OCI-LY7 (cell line): ENCODE results near the gene DNAH7. TPM values are rescaled to one million over a fixed set of nuclear protein-coding genes. Genes with fewer than 3 reads are reported as not detected.
"Not testable (repeated sequence)": the region's sequence is repeated elsewhere in the genome, so short reads cannot be mapped to it uniquely, and the experiment has no call there.

ENCODE experiments used
- BruUV-seq: library from RNA; stranded (reverse); fragments of 400-500 nt; replicated peaks from 2 replicates; lab custom pipeline; 2021; lab: Mats Ljungman, UMichigan
- CTCF ChIA-PET: fragments of 300-600 bp; sonication (Branson Sonifier 250); formaldehyde crosslinking; loops from one replicate; lab custom pipeline; 2022; ENCODE audit warnings: antibody characterized with exemption; ENCODE audit not compliant: unreplicated experiment; lab: Charles Lee
- POLR2A ChIA-PET: fragments of 300-600 bp; sonication (Branson Sonifier 250); formaldehyde crosslinking; loops from one replicate; lab custom pipeline; 2022; ENCODE audit warnings: antibody characterized with exemption; lab: Charles Lee
- DNase-seq: peaks from one replicate; pipeline ENCODE4 v3.0.0-alpha.2; 2015; ENCODE audit warnings: low spot score
- H2AFZ ChIP-seq: fragments of 200-600 bp; sonication (generic), shearing (Covaris generic); 2 replicates; pipeline ENCODE4 v1.6.1; 2014; ENCODE audit warnings: mild to moderate bottlenecking, antibody characterized with exemption, low read length, moderate library complexity
- H3K27ac ChIP-seq: fragments of 200-600 bp; sonication (generic); 2 replicates; pipeline ENCODE4 v1.5.1; 2014; ENCODE audit warnings: mixed run types, low read depth, mild to moderate bottlenecking, moderate library complexity, low read length, inconsistent platforms; ENCODE audit not compliant: poor library complexity, severe bottlenecking
- H3K36me3 ChIP-seq: fragments of 200-600 bp; sonication (generic); 2 replicates; pipeline ENCODE4 v1.6.1; 2014; ENCODE audit warnings: mild to moderate bottlenecking, antibody characterized with exemption, low read length, moderate library complexity, mixed read lengths; ENCODE audit not compliant: insufficient read depth
- H3K4me1 ChIP-seq: fragments of 200-600 bp; sonication (generic); 2 replicates; pipeline ENCODE4 v1.5.1; 2014; ENCODE audit warnings: mild to moderate bottlenecking, low read length; ENCODE audit not compliant: insufficient read depth, poor library complexity, severe bottlenecking
- H3K4me2 ChIP-seq: fragments of 200-600 bp; sonication (generic); 2 replicates; pipeline ENCODE4 v1.6.1; 2014; ENCODE audit warnings: mild to moderate bottlenecking, low read length
- H3K4me3 ChIP-seq: fragments of 200-600 bp; sonication (generic); 2 replicates; pipeline ENCODE4 v1.5.1; 2014; ENCODE audit warnings: mild to moderate bottlenecking, low read depth, low read length; ENCODE audit not compliant: poor library complexity, severe bottlenecking
- H3K79me2 ChIP-seq: fragments of 200-600 bp; sonication (generic); 2 replicates; pipeline ENCODE4 v1.6.1; 2016; ENCODE audit warnings: low read depth, mild to moderate bottlenecking, low read length, moderate library complexity, mixed read lengths; ENCODE audit not compliant: insufficient read depth
- H3K9me2 ChIP-seq: fragments of 200-600 bp; sonication (generic); 2 replicates; pipeline ENCODE4 v1.6.1; 2016; ENCODE audit warnings: mild to moderate bottlenecking, low read length, mixed read lengths; ENCODE audit not compliant: insufficient read depth
- H3K9me3 ChIP-seq: fragments of 200-600 bp; sonication (generic); 2 replicates; pipeline ENCODE4 v1.6.1; 2014; ENCODE audit warnings: mild to moderate bottlenecking, mixed run types, low read length, mixed read lengths
- H4K20me1 ChIP-seq: fragments of 200-600 bp; sonication (generic); 2 replicates; pipeline ENCODE4 v1.6.1; 2014; ENCODE audit warnings: mild to moderate bottlenecking, antibody characterized with exemption, low read length, moderate library complexity, mixed read lengths; ENCODE audit not compliant: insufficient read depth
- EZH2phosphoT487 ChIP-seq: fragments of 200-600 bp; sonication (generic); IDR thresholded peaks from 2 replicates; pipeline ENCODE4 v1.6.1; 2018; ENCODE audit warnings: low read depth, borderline replicate concordance, mild to moderate bottlenecking, mixed run types, antibody characterized with exemption, low read length, moderate library complexity, mixed read lengths
- intact Hi-C: fragments of 100-400 bp; cut with micrococcal nuclease; formaldehyde crosslinking; loops from one replicate; pipeline ENCODE4 v1.10.0; 2022; ENCODE audit not compliant: unreplicated experiment
- total RNA-seq, 2 experiments: library from RNA; depleted of rRNA in 1 of 2; stranded (reverse); fragments of >200 nt in 1 of 2; shearing (Covaris generic) in 1 of 2; gene quantifications; 2 replicates each; pipeline ENCODE4 v1.2.3, GENCODE V29; 2014 to 2022
- TF ChIP-seq, protein P1 (sequence below): fragments of 200-600 bp; sonication (generic); conservative IDR thresholded peaks from 2 replicates; pipeline ENCODE4 v1.5.1; 2014; ENCODE audit warnings: mild to moderate bottlenecking, antibody characterized with exemption, low read length, moderate library complexity, mixed read lengths

DNAH7 gene
- total RNA-seq, 2 experiments from 2014 or later: not detected

DNA sequence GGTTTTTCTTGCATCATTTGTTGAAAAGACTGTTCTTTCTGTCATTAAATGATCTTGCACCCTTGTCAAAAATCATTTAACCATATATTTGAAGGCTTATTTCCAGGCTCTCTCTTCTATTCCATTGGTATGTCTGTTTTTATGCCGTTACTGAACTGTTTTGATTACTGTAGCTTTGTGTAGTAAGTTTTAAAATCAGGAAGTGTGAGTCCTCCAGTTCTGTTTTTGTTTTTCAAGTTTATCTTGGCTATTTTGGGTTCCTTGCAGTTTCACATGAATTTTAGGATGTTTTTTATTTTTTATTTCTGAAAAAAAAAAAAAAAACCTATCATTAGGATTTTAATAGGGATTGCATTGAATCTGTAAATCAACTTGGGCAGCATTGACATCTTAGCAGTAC, 372.6 kb downstream of the DNAH7 start:
- H4K20me1 ChIP-seq: no peaks in the 10 kb centered on the region
- H3K9me3 ChIP-seq: peaks cover 12% of the 10 kb centered on the region; the same call in 1 of the 2 replicates
- POLR2A ChIA-PET: interaction anchor here (0.7 to 1.5 kb wide), 2 partner anchors 9 to 135 kb away, joined by 4 to 8 read pairs; no protein-coding TSS in a partner anchor
- H3K27ac ChIP-seq: no peak overlapping the region
- intact Hi-C loops: no loop called here
- no peaks in the 10 kb centered on the region for H3K79me2 ChIP-seq
- H3K9me2 ChIP-seq: no peaks in the 10 kb centered on the region
- DNase-seq: peak; percentile 7
- no peak overlapping the region for H3K4me3 ChIP-seq
- CTCF ChIA-PET: no interaction called here
- no peaks in the 10 kb centered on the region; the same call in 1 of the 2 replicates for H3K36me3 ChIP-seq
- BruUV-seq: no TSS peak
- H3K4me1 ChIP-seq: peaks cover 6% of the 10 kb centered on the region
- H3K4me2 ChIP-seq: 0 out of 2 replicates have a peak overlapping the region, but pooled peaks have one; percentile 10
- H2AFZ ChIP-seq: no peak overlapping the region
- TF ChIP-seq, protein P1, sequence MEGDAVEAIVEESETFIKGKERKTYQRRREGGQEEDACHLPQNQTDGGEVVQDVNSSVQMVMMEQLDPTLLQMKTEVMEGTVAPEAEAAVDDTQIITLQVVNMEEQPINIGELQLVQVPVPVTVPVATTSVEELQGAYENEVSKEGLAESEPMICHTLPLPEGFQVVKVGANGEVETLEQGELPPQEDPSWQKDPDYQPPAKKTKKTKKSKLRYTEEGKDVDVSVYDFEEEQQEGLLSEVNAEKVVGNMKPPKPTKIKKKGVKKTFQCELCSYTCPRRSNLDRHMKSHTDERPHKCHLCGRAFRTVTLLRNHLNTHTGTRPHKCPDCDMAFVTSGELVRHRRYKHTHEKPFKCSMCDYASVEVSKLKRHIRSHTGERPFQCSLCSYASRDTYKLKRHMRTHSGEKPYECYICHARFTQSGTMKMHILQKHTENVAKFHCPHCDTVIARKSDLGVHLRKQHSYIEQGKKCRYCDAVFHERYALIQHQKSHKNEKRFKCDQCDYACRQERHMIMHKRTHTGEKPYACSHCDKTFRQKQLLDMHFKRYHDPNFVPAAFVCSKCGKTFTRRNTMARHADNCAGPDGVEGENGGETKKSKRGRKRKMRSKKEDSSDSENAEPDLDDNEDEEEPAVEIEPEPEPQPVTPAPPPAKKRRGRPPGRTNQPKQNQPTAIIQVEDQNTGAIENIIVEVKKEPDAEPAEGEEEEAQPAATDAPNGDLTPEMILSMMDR: no peak
- TF ChIP-seq EZH2phosphoT487: no peak

DNA sequence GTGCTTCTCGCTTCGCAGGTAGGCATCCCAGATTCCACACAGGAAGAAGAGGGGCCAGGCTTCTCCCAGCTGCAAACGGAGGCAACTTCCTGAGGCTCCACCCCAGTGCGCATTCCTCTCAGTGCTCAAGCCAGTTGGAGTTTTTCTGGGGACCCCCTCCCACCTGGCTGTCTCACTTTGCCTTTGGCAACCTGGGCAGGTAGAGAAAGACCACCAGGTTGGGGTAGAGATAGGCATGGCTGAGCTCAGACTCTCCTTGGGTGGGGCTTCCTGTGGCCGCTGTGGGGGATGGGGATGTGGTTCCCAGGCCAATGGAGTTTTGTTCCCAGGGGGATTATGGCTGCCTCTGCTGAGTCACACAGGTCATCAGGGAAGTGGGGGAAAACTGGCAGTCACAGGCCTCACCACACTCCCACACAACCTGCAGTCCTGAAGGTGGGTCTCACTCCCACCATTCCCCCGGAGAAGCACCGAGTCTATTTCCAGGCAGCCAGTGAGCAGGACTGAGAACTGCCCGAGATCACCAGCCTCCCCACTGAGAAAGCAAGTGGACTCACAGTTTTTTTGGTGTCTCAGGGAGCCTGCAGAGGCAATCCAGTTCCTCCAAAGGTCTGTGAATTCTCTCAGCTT, 373.5 kb downstream of the DNAH7 start:
- TF ChIP-seq EZH2phosphoT487: no peak
- TF ChIP-seq, protein P1: no peak
- H3K27ac ChIP-seq: no peak overlapping the region
- H3K4me1 ChIP-seq: peaks cover 6% of the 10 kb centered on the region
- H3K9me2 ChIP-seq: no peaks in the 10 kb centered on the region
- no peak for DNase-seq
- H3K9me3 ChIP-seq: peaks cover 5% of the 10 kb centered on the region; the same call in 1 of the 2 replicates
- H3K4me3 ChIP-seq: no peak overlapping the region
- no TSS peak for BruUV-seq
- H3K79me2 ChIP-seq: no peaks in the 10 kb centered on the region
- H4K20me1 ChIP-seq: no peaks in the 10 kb centered on the region
- ChIA-PET CTCF (no interaction called here), POLR2A (no interaction called here)
- intact Hi-C loops: no loop called here
- H2AFZ ChIP-seq: no peak overlapping the region
- no peak overlapping the region for H3K4me2 ChIP-seq
- H3K36me3 ChIP-seq: no peaks in the 10 kb centered on the region

DNA sequence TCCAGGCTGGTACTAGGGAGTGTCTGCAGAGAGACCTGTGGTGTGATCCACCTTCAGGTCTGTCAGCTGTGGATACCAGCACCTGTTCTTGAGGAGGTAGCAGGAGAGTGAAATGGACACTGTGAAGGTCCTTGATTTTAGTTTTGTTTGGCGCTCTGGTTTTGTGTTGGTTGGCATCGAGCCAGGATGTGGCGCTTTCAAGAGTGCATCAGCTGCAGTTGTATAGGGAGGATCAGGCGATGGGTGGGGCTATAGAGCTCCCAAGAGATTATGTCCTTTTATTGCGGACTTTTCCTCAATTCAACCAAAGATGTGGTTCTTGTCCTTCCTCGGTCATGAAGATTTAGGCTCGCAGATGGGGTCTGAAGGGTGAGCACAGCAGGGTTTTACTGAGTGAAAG, 374.1 kb downstream of the DNAH7 start:
- H3K79me2 ChIP-seq: no peaks in the 10 kb centered on the region
- CTCF ChIA-PET: no interaction called here
- H4K20me1 ChIP-seq: no peaks in the 10 kb centered on the region
- H3K36me3 ChIP-seq: no peaks in the 10 kb centered on the region
- no TSS peak for BruUV-seq
- POLR2A ChIA-PET: no interaction called here
- H3K4me1 ChIP-seq: peaks cover 6% of the 10 kb centered on the region
- intact Hi-C loops: no loop called here
- no peak overlapping the region for H3K4me3 ChIP-seq
- TF ChIP-seq, protein P1: no peak
- TF ChIP-seq EZH2phosphoT487: no peak
- no peak for DNase-seq
- H2AFZ ChIP-seq: no peak overlapping the region
- no peak overlapping the region for H3K27ac ChIP-seq
- no peaks in the 10 kb centered on the region for H3K9me3 ChIP-seq
- H3K4me2 ChIP-seq: no peak overlapping the region
- H3K9me2 ChIP-seq: no peaks in the 10 kb centered on the region

DNA sequence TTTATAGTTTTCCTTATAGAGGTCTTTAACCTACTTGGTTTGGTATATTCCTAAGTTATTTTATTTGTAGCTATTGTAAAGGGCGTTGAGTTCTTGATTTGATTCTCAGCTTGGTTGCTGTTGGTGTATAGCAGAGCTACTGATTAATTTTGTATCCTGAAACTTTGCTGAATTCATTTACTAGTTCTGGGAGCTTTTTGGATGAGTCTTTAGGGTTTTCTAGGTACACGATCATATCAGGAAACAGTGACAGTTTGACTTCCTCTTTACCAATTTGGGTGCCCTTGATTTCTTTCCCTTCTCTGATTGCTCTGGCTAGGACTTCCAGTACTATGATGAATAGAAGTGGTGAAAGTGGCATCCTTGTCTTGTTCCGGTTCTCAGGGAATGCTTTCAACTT, 376.1 kb downstream of the DNAH7 start:
- H4K20me1 ChIP-seq, H3K4me3 ChIP-seq, H3K4me1 ChIP-seq, DNase-seq, H3K27ac ChIP-seq, CTCF ChIA-PET, H3K9me3 ChIP-seq, H3K9me2 ChIP-seq, H3K4me2 ChIP-seq, BruUV-seq, H3K36me3 ChIP-seq, H2AFZ ChIP-seq, H3K79me2 ChIP-seq, intact Hi-C loops: not testable (repeated sequence)
- POLR2A ChIA-PET: interaction anchor here (1.0 kb wide), 1 partner anchor 341 kb away, joined by 3 read pairs; no protein-coding TSS in a partner anchor
